OCI-LY1 (cell line): ENCODE measurements around the gene CTTNBP2NL.

Source experiments
- H2AFZ ChIP-seq: fragments of 200-600 bp; sonication (generic), shearing (Covaris generic); 2 replicates; pipeline ENCODE4 v1.6.0; 2014; ENCODE audit warnings: antibody characterized with exemption, mild to moderate bottlenecking, low read length
- H3F3A ChIP-seq: fragments of 200-600 bp; sonication (generic), shearing (Covaris generic); 2 replicates; pipeline ENCODE4 v1.6.0; 2014; ENCODE audit warnings: mild to moderate bottlenecking, antibody characterized with exemption, low read length, moderate library complexity; ENCODE audit not compliant: insufficient read depth
- H3K27ac ChIP-seq: fragments of 200-600 bp; sonication (generic); 2 replicates; pipeline ENCODE4 v1.5.1; 2014; ENCODE audit warnings: low read length, mixed run types, mild to moderate bottlenecking, low read depth; ENCODE audit not compliant: poor library complexity, severe bottlenecking
- H3K27me3 ChIP-seq: fragments of 200-600 bp; sonication (generic); 2 replicates; pipeline ENCODE4 v1.6.0; 2014; ENCODE audit warnings: antibody characterized with exemption, mild to moderate bottlenecking, low read length, moderate library complexity; ENCODE audit not compliant: insufficient read depth
- H3K36me3 ChIP-seq: fragments of 200-600 bp; sonication (generic); 2 replicates; pipeline ENCODE4 v1.6.1; 2014; ENCODE audit warnings: mild to moderate bottlenecking, antibody characterized with exemption, low read length, moderate library complexity, mixed read lengths; ENCODE audit not compliant: insufficient read depth
- H3K4me1 ChIP-seq: fragments of 200-600 bp; sonication (generic); 2 replicates; pipeline ENCODE4 v1.5.1; 2014; ENCODE audit warnings: mild to moderate bottlenecking, low read length, moderate library complexity; ENCODE audit not compliant: insufficient read depth, severe bottlenecking
- H3K4me2 ChIP-seq: fragments of 200-600 bp; sonication (generic), shearing (Covaris generic); 2 replicates; pipeline ENCODE4 v1.6.1; 2014; ENCODE audit warnings: low read length
- H3K4me3 ChIP-seq: fragments of 200-600 bp; sonication (generic); 2 replicates; pipeline ENCODE4 v1.5.1; 2014; ENCODE audit warnings: low read length, low read depth, mild to moderate bottlenecking, mixed read lengths; ENCODE audit not compliant: poor library complexity, severe bottlenecking
- H3K79me2 ChIP-seq: fragments of 200-600 bp; shearing (Covaris generic); 2 replicates; pipeline ENCODE4 v1.6.1; 2016; ENCODE audit warnings: mixed run types, low read length, mixed read lengths; ENCODE audit not compliant: insufficient read depth
- H3K9ac ChIP-seq: fragments of 200-600 bp; sonication (generic), shearing (Covaris generic); 2 replicates; pipeline ENCODE4 v1.6.1; 2014; ENCODE audit warnings: mild to moderate bottlenecking, low read length, mixed read lengths
- H3K9me2 ChIP-seq: fragments of 200-600 bp; sonication (generic), shearing (Covaris generic); 2 replicates; pipeline ENCODE4 v1.6.1; 2014; ENCODE audit warnings: low read depth, mild to moderate bottlenecking, low read length, mixed read lengths
- H3K9me3 ChIP-seq: fragments of 200-600 bp; shearing (Covaris generic); 2 replicates; pipeline ENCODE4 v1.6.1; 2014; ENCODE audit warnings: low read length, mixed read lengths
- H4K20me1 ChIP-seq: fragments of 200-600 bp; sonication (generic), shearing (Covaris generic); 2 replicates; pipeline ENCODE4 v1.6.0; 2016; ENCODE audit warnings: mild to moderate bottlenecking, low read length; ENCODE audit not compliant: insufficient read depth
- CTCF ChIP-seq: fragments of 200-600 bp; sonication (generic), shearing (Covaris generic); IDR thresholded peaks from 2 replicates; pipeline ENCODE4 v1.5.1; 2017; ENCODE audit warnings: mild to moderate bottlenecking, antibody characterized with exemption, low read length, moderate library complexity, mixed read lengths
- EZH2 ChIP-seq: fragments of 200-600 bp; sonication (generic), shearing (Covaris generic); IDR thresholded peaks from 2 replicates; pipeline ENCODE4 v1.8.0; 2017; ENCODE audit warnings: borderline replicate concordance, mixed run types, mild to moderate bottlenecking, antibody characterized with exemption, low read length, moderate library complexity, mixed read lengths

Gene CTTNBP2NL

DNA sequence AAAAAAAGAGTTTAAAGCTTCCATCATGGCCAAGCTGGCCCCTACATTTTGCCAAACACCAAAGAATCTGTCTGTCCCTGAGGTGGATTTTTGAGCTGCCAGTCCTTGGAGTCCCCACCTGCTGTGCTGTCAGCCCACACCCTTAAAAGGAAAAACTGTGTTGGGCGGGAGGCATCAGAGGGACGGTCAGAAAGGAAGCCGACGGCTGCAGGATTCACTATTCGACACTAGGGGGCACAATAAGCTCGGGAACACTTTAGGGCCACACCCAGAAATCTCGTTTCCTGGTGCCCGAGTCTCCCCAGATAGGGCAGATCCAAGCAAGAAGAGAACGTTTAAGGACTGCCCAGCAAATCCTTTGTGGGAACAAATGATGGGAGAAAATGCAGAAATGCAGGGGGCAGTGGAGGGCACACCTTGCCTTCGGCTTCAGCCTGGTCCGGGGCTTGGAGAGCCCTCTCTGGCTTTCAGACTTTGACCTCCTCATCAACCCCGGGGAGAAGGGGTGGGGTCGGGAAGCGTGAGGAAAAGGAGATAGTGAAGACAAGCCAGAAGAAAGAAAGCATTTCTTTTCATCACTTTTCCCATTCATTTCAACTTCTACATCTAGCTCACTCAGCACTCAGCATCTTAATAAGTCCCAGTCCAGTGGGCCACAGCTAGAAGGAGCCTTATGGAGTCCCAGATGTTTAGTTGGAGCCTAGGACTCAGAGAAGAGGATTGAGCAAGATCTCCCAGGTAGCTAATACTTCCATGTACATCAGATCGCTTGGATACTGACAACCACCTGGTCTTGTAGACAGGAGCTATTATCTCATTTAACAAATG is 5.0 kb upstream of the CTTNBP2NL start:
- H3K9ac ChIP-seq = no peak overlapping the region
- H3F3A ChIP-seq = no peaks in the 10 kb centered on the region; the same call in 1 of the 2 replicates
- H4K20me1 ChIP-seq = no peaks in the 10 kb centered on the region
- H3K27me3 ChIP-seq = no peaks in the 10 kb centered on the region
- peak overlapping the region; percentile 25 for H3K4me3 ChIP-seq
- H3K4me2 ChIP-seq = peak overlapping the region; percentile 57
- no peak overlapping the region for H3K27ac ChIP-seq
- no peaks in the 10 kb centered on the region for H3K9me2 ChIP-seq
- TF ChIP-seq EZH2 (no peak), CTCF (peak; percentile 93)
- no peaks in the 10 kb centered on the region for H3K9me3 ChIP-seq
- H3K79me2 ChIP-seq = no peaks in the 10 kb centered on the region
- H3K36me3 ChIP-seq = no peaks in the 10 kb centered on the region
- H3K4me1 ChIP-seq = peaks cover 19% of the 10 kb centered on the region
- H2AFZ ChIP-seq = no peak overlapping the region

- H3K4me3 ChIP-seq = no peak overlapping the region
- no peaks in the 10 kb centered on the region; the same call in 1 of the 2 replicates for H3F3A ChIP-seq
- no peaks in the 10 kb centered on the region for H3K36me3 ChIP-seq
- H3K4me2 ChIP-seq = no peak overlapping the region
- H3K9me2 ChIP-seq = no peaks in the 10 kb centered on the region
- no peaks in the 10 kb centered on the region for H3K79me2 ChIP-seq
- H3K27ac ChIP-seq = no peak overlapping the region
- no peaks in the 10 kb centered on the region for H3K9me3 ChIP-seq
- TF ChIP-seq CTCF (no peak), EZH2 (no peak)
- no peak overlapping the region for H2AFZ ChIP-seq
- no peaks in the 10 kb centered on the region for H3K27me3 ChIP-seq
- no peak overlapping the region for H3K9ac ChIP-seq
- no peaks in the 10 kb centered on the region for H4K20me1 ChIP-seq
- peaks cover 22% of the 10 kb centered on the region for H3K4me1 ChIP-seq
Observed at GRCh38 chr1:112391603-112391940, 4.4 kb upstream of the CTTNBP2NL start.

GRCh38 chr1:112393631-112393974 is 2.4 kb upstream of the CTTNBP2NL start:
- H3K4me2 ChIP-seq = no peak overlapping the region
- H3K9ac ChIP-seq = no peak overlapping the region
- H3K27ac ChIP-seq = no peak overlapping the region

More at GRCh38 chr1:112393631-112393974, 2.4 kb upstream of the CTTNBP2NL start:
- Histone ChIP-seq H3K27me3 (no peaks in the 10 kb centered on the region), H3K36me3 (no peaks in the 10 kb centered on the region), H3F3A (no peaks in the 10 kb centered on the region; the same call in 1 of the 2 replicates), H4K20me1 (no peaks in the 10 kb centered on the region), H3K9me2 (no peaks in the 10 kb centered on the region), H2AFZ (no peak overlapping the region), H3K4me3 (no peak overlapping the region), H3K4me1 (peaks cover 28% of the 10 kb centered on the region), H3K79me2 (no peaks in the 10 kb centered on the region), H3K9me3 (no peaks in the 10 kb centered on the region)
- TF ChIP-seq CTCF = no peak
- TF ChIP-seq EZH2 = no peak
